GM19025 (cell line): ENCODE measurements around the gene TCF12.
"Not testable (repeated sequence)": the region's sequence is repeated elsewhere in the genome, so short reads cannot be mapped to it uniquely, and the experiment has no call there.

Experiments
- ATAC-seq: cut with Tn5 transposase; IDR thresholded peaks from one replicate; pipeline ENCODE4 v1.9.1; 2021; ENCODE audit warnings: mild to moderate bottlenecking, low read depth, moderate library complexity; ENCODE audit not compliant: unreplicated experiment

The TCF12 gene

DNA sequence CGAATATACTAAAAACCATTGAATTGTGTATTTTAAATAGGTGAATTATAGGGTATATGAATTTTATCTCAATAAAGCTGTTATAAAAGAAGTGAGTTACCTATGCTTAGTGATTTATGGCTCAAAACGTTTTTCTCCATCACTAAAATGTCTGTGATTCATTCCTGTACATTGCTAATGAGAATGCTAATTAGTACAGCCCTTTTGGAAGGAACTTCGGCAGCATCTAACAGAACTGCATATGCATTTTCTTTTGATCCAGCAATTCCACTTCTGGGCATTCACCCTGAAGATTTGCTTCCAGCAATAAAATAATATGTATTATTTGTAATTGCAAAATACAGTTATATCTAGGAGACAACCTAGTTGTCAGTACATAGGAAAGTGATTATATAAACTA is 53.6 kb downstream of the TCF12 start:
- ATAC-seq, result no peak

DNA sequence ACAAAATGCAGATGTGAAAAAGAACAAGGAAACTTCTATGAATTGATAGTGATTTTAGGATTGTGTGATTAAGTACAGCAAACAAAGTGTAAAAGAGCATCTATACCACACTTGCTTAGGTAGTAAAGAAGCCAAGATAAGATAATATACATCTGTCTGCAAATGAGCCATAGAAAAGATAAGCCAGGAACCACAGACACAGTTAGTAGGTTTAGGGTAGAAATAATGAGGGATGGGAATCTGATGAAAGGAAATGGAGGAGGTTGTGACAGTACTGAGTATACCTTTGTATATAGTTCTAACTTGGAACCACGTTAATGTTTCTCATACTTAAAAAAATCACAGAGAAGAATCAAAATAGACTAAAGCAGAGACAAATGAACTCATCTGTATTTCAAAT is 54.0 kb downstream of the TCF12 start:
- ATAC-seq, result no peak

DNA sequence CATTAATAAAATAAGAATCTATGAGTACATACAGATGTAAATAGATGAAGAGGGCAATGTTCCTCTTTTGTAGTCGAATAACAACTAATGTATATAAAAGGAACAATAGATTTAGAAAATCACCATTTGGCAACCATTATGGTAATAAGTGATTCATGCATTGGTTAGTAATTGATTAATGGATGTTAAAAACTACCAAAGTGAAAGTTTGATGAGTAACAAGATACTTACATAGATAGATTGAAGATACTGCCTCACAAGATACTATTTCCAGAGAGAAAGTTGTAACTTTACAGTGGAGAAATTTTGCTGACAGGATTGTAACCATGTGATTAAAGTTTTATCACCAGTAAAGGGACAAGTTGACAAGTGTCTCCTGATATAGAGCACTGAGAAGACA is 55.0 kb downstream of the TCF12 start:
- ATAC-seq, result no peak

DNA sequence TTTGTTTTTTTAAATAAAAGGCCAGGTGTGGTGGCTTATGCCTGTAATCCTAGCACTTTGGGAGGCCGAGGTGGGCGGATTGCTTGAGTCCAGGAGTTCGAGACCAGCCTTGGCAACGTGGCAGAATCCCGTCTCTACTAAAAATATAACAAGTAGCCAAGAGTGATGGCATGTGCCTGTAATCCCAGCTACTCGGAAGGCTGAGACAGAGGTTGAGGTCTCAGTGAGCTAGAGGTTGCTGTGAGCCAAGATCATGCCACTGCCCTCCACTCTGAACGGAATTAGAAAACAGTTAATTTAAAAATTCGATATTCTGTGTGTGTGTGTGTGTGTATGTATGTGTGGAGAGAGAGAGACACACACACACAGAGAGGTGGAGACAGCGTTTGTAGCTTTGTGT is 58.8 kb downstream of the TCF12 start:
- ATAC-seq, result no peak

DNA sequence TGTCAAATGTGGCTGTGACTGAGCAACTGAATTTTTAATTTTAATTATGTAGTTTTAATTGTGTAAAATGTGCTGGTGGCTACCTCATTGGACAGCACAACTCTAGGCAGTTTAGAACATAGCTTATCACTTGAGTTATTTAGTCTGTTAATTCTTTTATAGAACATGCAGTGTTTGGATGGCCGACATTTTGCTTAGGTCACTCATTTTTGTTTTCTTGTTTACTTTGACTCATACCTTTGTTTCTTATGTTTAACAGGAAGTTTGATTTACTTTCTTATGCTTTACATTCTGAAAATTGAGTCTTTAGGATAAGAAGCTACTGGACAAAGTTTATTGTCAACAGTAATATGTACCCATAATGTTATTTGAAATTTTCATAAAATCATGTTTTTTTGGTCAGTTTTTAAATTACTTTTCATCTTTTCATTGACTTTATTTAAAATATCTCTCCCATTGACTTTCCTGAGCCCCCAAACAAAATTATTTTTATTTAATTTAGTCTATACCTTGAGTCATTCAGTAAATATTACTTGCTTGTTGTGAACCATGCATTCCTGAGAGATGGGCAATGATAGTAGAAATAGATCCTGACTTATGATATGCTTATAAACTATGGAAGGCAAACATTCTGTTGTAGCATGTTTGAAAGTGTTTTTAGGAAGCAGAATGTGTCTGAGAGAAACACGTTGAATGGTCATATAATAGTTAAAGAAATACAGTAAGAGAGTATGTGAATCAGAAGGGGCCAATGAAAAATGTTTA is 60.6 kb downstream of the TCF12 start:
- no peak for ATAC-seq

DNA sequence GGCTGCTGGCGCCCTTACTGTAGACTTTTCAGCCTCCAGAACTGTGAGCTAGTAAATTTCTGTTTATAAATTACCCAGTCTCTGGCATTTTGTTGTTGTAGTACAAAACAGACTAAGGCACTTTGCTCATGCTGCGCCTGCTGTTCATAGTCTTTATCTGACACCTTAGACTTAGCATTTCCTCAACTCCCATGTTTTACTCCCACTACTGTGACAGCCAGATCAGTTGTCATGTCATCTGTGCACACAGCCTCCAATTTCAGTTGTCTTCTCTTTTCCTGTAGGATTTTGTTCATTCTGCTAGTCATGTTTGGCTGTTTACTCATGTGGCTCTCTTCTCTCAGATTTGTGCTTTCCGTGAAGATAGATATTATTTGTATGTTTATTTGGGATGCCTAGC is 62.0 kb downstream of the TCF12 start:
- ATAC-seq, result no peak

DNA sequence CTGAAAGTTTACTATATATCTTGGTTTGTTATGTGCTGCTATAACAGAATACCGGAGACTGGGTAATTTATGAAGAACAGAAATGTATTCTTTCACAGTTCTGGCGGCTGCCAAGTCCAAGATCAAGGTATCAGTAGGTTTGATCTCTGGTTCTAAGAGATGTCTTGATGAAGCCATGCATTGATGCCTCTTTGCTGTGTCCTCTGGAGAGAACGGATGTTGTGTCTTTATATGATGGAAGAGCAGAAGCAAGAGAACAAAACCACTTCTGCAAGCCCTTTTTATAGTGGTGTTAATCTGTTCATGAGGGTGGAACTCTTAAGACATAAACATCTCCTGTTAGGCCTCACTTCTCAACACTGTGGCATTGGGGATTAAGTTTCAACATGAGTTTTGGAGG is 62.7 kb downstream of the TCF12 start:
- ATAC-seq, result no peak

DNA sequence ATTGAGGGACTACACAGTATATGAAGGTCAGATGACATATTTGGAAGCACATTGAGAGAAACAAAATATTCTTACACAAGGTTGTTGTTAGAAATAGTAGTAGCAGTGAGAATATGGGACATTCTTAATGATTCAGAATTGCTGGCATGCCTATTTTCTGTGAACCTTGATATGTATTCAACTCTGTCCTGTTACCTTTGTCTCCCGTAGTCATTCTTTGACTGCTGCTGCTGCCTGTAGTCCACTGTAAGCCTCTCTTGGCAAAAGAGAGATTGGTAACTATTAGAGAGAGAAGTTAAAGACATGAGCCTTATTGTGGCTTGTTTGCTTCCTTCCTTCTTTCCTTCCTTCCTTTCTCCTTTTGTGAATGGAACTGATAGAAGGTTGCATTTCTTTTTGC is 64.5 kb downstream of the TCF12 start:
- no peak for ATAC-seq

DNA sequence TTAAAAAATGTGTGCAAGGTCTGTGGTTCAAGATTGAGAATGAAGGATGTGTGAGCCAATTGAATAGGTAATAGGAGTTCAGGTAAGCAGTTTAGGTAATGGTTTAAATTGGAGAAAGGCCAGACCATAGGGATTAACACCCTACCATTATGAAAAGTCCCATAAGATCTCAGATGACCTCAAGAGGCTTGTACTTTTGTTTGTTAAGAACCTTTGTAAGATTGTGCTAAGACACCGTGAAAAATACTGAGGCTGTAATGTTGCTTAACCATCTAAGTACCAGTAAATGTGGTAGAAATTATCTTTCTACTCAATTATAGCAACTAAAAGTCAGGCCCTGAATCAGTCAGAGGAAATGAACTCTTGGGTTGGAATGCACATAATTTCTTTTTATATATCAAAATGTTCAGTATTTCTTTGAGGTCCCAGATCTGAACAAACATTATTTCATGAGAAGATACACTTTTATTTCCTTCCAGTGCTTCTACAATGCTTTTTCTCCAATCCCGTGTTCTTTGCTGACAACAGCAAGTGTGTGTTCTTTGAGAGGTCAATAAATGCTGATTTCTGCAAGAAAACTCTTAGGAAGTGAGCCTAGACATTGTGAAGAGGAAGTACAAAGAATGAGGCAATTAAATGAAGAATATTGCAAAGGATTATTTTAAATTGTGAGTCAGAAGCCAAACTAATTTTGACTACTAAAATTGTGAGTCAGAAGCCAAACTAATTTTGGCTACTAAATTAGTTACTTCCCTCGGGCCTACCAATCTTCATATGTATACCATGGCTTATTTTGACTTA is 66.4 kb downstream of the TCF12 start:
- no peak for ATAC-seq

DNA sequence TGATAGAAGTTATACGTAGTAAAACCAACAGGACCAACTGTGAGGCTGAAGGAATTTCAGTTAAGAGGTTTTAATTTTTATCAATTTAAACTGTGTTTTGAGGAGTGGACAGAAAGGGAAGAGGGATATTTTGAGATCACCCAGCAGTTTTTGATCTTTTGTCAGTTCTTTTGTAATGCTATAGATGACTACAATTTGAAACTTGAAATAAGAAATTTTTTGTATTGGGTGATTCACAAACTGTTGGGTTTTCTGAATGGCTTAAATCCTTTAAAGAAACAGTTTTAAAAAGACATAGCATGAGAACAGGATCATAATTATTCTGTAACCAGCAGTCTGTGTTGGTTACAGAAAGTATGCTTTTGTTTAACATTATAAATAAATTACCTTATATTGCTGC is 67.4 kb downstream of the TCF12 start:
- ATAC-seq, result no peak

DNA sequence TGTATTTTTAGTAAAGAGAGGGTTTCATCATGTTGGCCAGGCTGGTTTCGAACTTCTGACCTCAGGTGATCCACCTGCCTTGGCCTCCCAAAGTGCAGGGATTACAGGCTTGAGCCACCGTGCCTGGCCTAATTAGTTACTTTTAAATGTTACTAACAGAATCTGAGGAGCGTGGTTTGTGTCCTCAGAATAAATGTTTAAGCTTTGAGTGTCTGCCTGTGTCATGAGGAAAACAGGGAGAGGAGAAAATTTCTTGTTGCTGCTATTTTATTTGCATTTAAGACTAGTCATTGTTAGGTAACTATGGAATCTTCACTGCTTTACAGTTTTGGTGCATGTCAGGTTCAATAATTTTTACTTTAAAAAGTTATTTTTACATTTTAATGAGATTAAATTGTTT is 68.8 kb downstream of the TCF12 start:
- no peak for ATAC-seq

DNA sequence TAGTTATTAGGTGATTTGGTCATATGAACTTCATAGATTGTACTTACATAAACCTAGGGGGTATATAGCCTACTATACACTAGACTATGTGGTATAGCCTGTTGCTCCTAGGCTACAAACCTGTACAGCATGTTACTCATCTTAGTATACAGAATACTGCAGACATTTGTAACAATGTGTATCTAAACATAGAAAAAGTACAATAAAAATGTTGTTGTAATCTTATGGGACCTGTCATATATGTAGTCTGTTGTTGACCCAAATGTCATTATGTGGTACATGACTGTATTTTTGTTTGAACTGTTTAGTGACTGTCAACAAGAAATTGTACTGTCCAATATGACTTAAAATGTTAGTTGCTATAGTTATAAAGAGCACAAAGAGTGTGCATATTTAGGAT is 69.8 kb downstream of the TCF12 start:
- no peak for ATAC-seq

DNA sequence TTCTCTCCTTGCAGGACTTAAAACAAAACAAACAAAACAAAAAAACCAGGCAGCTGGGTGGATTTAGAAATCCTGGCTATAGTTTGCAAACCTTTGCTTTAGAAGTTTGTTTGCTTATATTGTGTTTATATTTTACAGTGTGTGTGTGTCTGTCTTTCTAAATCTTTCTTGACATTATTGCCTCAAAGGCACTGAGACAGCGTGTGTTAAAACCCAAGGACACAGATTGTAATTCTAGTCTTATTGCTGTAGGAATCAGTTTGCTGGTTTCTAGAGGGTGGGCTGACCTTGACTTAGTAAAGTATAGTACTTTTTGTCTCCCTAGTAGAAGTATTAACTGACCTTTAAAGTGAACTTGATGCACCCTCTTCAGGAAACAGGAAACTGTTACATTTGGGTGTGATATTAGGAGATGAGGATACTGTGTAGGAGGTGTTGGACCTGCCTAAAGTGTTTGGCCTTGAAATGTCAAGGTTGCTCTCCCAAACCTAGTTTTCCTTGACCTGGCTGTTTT is 71.0 kb downstream of the TCF12 start:
- peak; percentile 46 for ATAC-seq

DNA sequence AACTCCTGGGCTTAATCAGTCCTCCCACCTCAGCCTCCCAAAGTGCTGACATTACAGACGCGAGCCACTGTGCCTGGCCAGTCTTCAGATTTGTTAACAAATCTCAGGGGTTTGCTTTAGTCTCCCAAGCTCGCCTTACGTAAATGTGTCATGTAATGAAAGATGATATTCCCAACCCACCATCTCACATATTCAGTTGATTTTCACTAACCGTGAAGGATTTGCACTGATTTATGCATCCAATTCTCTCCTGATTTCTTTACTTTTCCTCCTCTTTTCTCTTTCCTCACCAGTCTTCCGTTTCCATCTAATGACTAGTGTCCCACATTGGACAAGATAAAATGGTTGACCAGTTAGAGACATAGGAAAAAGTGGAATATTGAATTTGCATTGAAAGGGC is 72.6 kb downstream of the TCF12 start:
- no peak for ATAC-seq

DNA sequence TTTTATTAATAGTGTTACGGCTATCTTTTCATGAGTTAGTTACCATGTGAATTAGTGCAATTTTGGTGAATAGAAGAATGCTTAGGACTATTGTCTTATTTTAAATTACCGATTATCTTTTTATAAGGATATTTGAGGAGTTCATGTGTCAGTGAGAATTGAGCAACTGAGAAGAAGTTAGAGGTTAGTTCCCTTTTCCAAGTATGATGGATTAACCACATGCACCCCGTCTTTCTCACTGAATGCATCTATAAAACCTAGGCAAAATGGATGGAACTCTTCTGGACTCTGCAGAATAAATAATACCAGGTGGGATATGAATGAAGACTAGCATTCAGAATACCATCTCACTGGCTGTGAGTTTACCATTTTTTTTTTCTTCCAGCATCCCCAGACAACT is 74.3 kb downstream of the TCF12 start:
- ATAC-seq, result no peak

DNA sequence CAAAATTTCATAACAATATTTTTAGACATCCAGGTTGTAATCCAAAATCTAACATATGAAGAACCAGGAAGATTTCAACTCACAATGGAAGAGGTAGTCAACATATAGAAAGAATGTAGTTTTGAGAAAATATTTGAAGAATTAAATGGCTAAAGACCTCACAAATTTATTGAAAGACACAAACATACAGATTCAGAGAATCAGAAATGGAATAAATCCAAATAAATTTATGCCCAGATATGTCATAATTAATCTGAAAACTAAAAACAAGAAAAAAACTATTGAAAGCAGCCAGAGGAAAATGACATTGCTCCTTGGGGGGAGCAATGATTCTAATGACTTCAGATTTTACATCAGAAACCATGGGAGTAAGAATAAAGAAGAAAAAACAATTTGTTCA is 75.8 kb downstream of the TCF12 start:
- ATAC-seq, result no peak

DNA sequence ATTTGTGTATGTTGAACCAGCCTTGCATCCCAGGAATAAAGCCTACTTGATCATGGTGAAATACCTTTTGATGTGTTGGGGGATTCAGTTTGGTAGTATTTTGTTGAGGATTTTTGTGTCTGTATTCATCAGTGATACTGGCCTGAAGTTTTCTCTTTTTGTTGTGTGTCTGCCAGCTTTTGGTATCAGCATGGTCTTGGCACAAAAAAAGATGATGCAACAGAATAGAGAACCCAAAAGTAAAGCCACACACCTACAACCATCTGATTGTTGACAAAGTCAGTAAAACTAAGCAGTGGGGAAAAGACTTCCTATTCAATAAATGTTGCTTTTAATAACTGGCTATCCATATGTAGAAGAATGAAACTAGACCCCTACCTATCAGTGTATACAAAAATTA is 77.6 kb downstream of the TCF12 start:
- no peak for ATAC-seq

DNA sequence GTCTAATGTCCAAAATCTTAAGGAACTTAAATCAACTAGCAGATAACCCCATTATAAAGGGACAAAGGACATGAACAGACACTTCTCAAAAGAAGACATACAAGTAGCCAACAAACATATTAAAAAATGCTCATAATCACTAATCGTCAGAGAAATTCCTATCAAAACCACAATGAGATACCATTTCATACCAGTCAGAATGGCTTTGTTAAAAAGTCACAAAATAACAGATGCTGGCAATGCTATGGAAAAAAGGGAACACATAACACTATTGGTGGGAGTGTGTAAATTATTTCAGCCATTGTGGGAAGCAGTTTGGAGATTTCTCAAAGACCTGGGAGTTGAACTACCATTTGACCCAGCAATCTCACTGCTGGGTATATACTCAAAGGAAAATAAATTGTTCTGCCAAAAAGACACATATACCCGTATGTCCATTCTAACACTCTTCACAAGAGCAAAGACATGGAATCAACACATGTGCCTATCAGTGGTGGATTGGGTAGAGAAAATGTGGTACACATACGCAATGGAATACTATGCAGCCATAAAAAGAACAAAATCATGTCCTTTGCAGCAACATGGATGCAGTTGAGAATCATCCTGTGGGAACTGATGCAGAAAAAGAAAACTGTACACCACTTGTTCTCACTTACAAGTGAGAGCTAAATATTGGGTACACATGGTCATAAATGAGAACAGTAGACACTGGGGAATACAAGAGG is 78.5 kb downstream of the TCF12 start:
- no peak for ATAC-seq

DNA sequence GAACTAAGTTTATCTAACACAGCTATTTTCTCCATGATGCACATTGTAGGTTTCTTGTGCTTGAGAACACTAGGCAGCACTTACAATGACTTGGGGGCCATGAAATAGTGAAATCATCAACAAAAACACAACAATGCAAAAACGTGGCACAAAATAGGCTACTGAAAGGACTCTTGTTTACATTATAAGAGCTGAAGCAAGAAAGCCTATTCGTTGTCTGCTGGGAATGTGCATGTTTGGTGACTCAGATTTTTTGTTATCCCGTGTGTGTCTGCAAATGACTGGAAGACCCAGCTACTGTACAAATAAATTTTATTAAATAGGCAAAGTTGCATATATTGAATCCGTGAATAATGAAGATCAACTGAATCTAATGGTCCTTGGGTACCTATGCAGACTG is 85.0 kb downstream of the TCF12 start:
- no peak for ATAC-seq

DNA sequence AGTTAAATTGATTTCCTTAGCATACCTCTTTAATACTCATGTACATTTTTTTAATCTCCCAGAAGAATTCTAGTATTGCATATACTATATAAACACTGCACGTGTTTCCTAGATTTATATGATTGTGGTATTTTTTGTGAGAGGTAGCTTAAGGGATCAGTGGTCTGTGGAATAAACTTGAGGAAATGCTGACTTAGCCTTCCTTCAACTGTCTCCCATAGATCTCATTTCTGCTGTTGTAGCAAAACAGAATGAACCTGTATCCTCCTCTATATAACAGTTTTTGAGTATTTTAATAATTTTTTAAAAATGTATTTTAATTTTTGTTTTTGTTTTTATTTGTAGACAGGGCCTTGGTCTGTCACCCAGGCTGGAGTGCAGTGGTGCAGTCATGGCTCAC is 86.8 kb downstream of the TCF12 start:
- ATAC-seq, result no peak

DNA sequence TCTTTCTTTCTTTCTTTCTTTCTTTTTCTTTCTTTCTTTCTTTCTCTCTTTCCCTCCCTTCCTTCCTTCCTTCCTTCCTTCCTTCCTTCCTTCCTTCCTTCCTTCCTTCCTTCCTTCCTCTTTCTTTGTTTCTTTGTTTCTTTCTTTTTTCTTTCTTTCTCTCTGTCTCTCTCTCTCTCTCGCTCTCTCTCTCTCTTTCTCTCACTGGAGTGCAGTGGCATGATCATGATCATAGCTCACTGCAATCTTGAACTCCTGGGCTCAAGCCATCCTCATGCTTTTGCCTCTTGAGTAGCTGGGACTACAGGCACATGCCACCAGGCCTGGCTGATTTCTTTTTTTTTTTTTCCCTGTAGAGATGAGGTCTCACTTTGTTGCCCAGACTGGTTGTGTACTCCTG is 89.4 kb downstream of the TCF12 start:
- ATAC-seq, result not testable (repeated sequence)
